Omental fat pad (tissue), 4 donors: ENCODE results near the gene IGFBP4. TPM values are rescaled to one million over a fixed set of nuclear protein-coding genes. Genes with fewer than 3 reads are reported as not detected.

Experiments used
- ATAC-seq: fragments of 150-250 bp; one replicate; pipeline ENCODE4 v1.9.1; 2016; ENCODE audit warnings: mild to moderate bottlenecking, moderate library complexity; ENCODE audit not compliant: low FRiP score
- DNase-seq: peaks from one replicate; pipeline ENCODE4 v3.0.0-alpha.2; 2019; ENCODE audit warnings: low spot score
- CTCF ChIP-seq, 3 donors: fragments of 450-650 bp; IDR thresholded peaks; one replicate each; pipeline ENCODE4 v1.5.1; 2016 to 2017; ENCODE audit warnings: antibody characterized with exemption in 3 of 3, mild to moderate bottlenecking in 3 of 3, moderate library complexity in 2 of 3
- total RNA-seq, 4 donors: library from RNA; depleted of rRNA; stranded (reverse); fragments of >200 nt; gene quantifications; one replicate each; pipeline ENCODE4 v1.1.0, GENCODE V29; 2016

IGFBP4 gene
- total RNA-seq, 4 donors from 2014 or later, result 352 to 633 (median 429) TPM

DNA sequence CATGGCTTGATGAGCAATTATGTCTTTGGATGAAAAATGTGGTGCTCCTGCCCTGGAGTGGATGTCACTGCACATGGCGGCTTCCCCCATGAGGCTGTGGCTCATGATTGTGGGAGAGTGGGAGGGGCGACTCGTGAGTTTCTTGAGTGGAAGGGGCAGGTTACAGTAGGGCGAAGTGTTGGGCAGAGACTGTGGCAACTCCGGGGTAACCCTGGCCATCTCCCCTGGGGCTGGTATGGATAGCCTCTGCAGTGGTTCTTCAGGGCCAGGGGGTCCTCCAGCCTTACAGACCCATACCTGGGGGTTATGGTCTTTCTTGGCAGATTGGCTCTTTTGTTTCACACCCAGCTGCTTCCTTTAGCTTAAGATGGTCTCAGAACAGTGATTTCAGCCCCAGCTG is 59.5 kb downstream of the IGFBP4 start:
- ATAC-seq (no peak), DNase-seq (no peak)
- TF ChIP-seq CTCF (IDR thresholded peaks at IDR 0.05), result no peak

GRCh38 chr17:40503154-40503553 is 59.9 kb downstream of the IGFBP4 start:
- DNase-seq, result no peak
- no peak for ATAC-seq
- TF ChIP-seq CTCF (IDR thresholded peaks at IDR 0.05), result no peak

GRCh38 chr17:40506786-40507185 is 63.5 kb downstream of the IGFBP4 start:
- no peak for TF ChIP-seq CTCF (IDR thresholded peaks at IDR 0.05)
- ATAC-seq, result no peak
- DNase-seq, result no peak

Other genes starting within 250 kb of the IGFBP4 start
- 10 to 100 TPM; 10.1 to 12.9 (median 10.8) TPM for gene WIPF2, start 224.1 kb upstream of the IGFBP4 start, total RNA-seq
- gene CDC6, start 155.6 kb upstream of the IGFBP4 start, total RNA-seq, result 1 to 10 TPM in 2 of 4 donors, under 1 TPM in 2; 0.56 to 4.3 (median 1.7) TPM
- 10 to 100 TPM; 26.7 to 61.5 (median 35.9) TPM for gene RARA, start 134.3 kb upstream of the IGFBP4 start, total RNA-seq
- gene GJD3, start 78.7 kb upstream of the IGFBP4 start, total RNA-seq, result 1 to 10 TPM in 1 of 4 donors, under 1 TPM in 1, not detected in 2; 0.60 to 2.0 TPM
- gene TOP2A, start 25.6 kb upstream of the IGFBP4 start, total RNA-seq, result 10 to 100 TPM in 1 of 4 donors, 1 to 10 TPM in 2, under 1 TPM in 1; 0.65 to 12.7 (median 2.3) TPM
- gene TNS4, start 58.2 kb downstream of the IGFBP4 start, total RNA-seq, result 1 to 10 TPM in 2 of 4 donors, not detected in 2; 1.8 to 2.1 TPM
- gene CCR7, start 122.0 kb downstream of the IGFBP4 start, total RNA-seq, result 1 to 10 TPM in 1 of 4 donors, under 1 TPM in 1, not detected in 2; 0.37 to 1.9 TPM
- gene SMARCE1, start 204.4 kb downstream of the IGFBP4 start, total RNA-seq, result 10 to 100 TPM; 66.5 to 88.3 (median 76.0) TPM
- 10 to 100 TPM in 1 of 4 donors, 1 to 10 TPM in 2, not detected in 1; 2.0 to 11.5 (median 3.5) TPM for gene KRT222, start 221.7 kb downstream of the IGFBP4 start, total RNA-seq